ENCODE measurements around the gene BCKDHA. TPM values are rescaled to one million over a fixed set of nuclear protein-coding genes. Genes with fewer than 3 reads are reported as not detected.

BCKDHA gene
- total and polyA plus RNA-seq, 2 of the 4 experiments (the other 2 are of a cell fraction) = 7.6 to 7.7 TPM

DNA sequence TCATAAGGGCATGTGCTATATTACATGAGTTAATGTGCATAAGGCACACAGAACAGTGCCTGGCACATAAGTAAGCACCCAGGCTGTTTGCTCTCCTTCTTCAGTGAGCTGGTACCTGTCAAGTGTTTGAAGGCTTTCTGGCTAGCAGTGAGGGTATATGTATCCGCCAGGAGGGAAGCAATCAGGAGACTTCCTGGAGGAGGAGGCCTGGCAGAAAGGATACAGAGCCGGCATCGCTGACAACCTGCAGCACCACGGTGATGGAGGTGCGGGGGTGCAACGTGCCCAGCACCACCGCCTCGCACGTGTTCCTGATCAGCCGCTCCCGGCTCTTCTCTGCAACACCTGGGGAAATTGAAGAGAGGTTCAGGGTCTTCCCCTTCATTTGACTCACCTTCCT is 6.0 kb upstream of the BCKDHA start:
- no peak for ATAC-seq (ENCODE audit: low read depth)
- no CpG with 5 or more reads among the region's 11 CpGs for WGBS, 2 experiments (ENCODE audit: extremely low coverage in 2 of 2, insufficient read length in 1 of 2)
- CTCF ChIA-PET = no interaction called here

More for the DNA sequence above, 6.0 kb upstream of the BCKDHA start:
- no peaks in the 10 kb centered on the region for H3K4me1 ChIP-seq (ENCODE audit: control insufficient read depth, insufficient read depth, low read length)
- H2AFZ ChIP-seq (replicated peaks; ENCODE audit: low read length, poor library complexity) = no peak overlapping the region
- no TSS peak for BruUV-seq (replicated peaks)
- H3K14ac ChIP-seq (replicated peaks; ENCODE audit: low read depth, low read length) = no peak overlapping the region
- no peak overlapping the region for H2BK120ac ChIP-seq (ENCODE audit: low read depth, low read length)
- peaks cover 0 to 3% of the 10 kb centered on the region in 2 experiments; a peak in 1 of 4 replicates for H3K79me1 ChIP-seq (ENCODE audit: low read depth in 1 of 2, low read length in 2 of 2)
- no peak overlapping the region for H2BK15ac ChIP-seq (ENCODE audit: low read depth, low read length)
- H4K91ac ChIP-seq (ENCODE audit: insufficient read depth, low read depth, low read length) = no peak overlapping the region
- H4K8ac ChIP-seq (ENCODE audit: low read depth in 2 of 2, low read length in 2 of 2) = no peak overlapping the region
- H3K36me3 ChIP-seq (ENCODE audit: control insufficient read depth, insufficient read depth, low read length) = peaks cover 23% of the 10 kb centered on the region
- H2AK5ac ChIP-seq (ENCODE audit: low read depth, low read length) = no peak overlapping the region
- no peak overlapping the region for H3K23ac ChIP-seq (ENCODE audit: low read depth, low read length)
- H3K9me3 ChIP-seq (ENCODE audit: control insufficient read depth, insufficient read depth, low read length) = no peaks in the 10 kb centered on the region
- H3K27me3 ChIP-seq (ENCODE audit: control insufficient read depth, insufficient read depth, low read length) = no peaks in the 10 kb centered on the region
- no peak overlapping the region for H3K56ac ChIP-seq (ENCODE audit: extremely low read depth, insufficient read depth, low read length)
- peak overlapping the region; percentile 34 for H2AK9ac ChIP-seq (replicated peaks; ENCODE audit: low read depth, low read length, poor library complexity)
- no peak overlapping the region for H4K5ac ChIP-seq (ENCODE audit: low read depth, low read length)
- H3K4ac ChIP-seq (ENCODE audit: low read depth, low read length) = no peak overlapping the region
- intact Hi-C loops (cut with micrococcal nuclease) (no loop called here), in situ Hi-C loops (cut with MboI; ENCODE audit: low sequenced_read_pairs) (no loop called here), dilution Hi-C loops (cut with HindIII; ENCODE audit: low sequenced_read_pairs, unreplicated experiment) (no loop called here)
- H3K4me2 ChIP-seq (ENCODE audit: low read depth, low read length) = no peak overlapping the region
- no peaks in the 10 kb centered on the region for H4K20me1 ChIP-seq (ENCODE audit: insufficient read depth, low read length)
- H3K9me1 ChIP-seq (ENCODE audit: insufficient read depth, low read length) = no peaks in the 10 kb centered on the region
- H3K9ac ChIP-seq (ENCODE audit: low read depth, low read length) = no peak overlapping the region
- no peak overlapping the region for H3K27ac ChIP-seq (ENCODE audit: insufficient read depth, low read length)
- TF ChIP-seq CEBPB (IDR thresholded peaks at IDR 0.05; ENCODE audit: low read depth, low read length) (no peak), MAFK (IDR thresholded peaks at IDR 0.05; ENCODE audit: low read depth, low read length) (no peak), FOS (IDR thresholded peaks at IDR 0.05; ENCODE audit: low read depth, low read length) (no peak), SMC3 (IDR thresholded peaks at IDR 0.05; ENCODE audit: low read depth, low read length) (no peak)
- no peak overlapping the region for H2BK5ac ChIP-seq (ENCODE audit: low read depth, low read length, poor library complexity, severe bottlenecking)
- H3K18ac ChIP-seq (ENCODE audit: low read depth, low read length) = no peak overlapping the region
- no peak overlapping the region for H3K4me3 ChIP-seq (ENCODE audit: insufficient read depth, low read depth, low read length)
- POLR2A ChIA-PET (ENCODE audit: unreplicated experiment) = no interaction called here
- no peak for DNase-seq
- H2BK20ac ChIP-seq (ENCODE audit: low read depth, low read length) = no peak overlapping the region
